ENCODE results near the gene YDJC. TPM values are rescaled to one million over a fixed set of nuclear protein-coding genes. Genes with fewer than 3 reads are reported as not detected.

YDJC gene
- total and polyA plus RNA-seq, 9 of the 15 experiments (the other 6 are each of a cell fraction or from before 2014, with no cell fraction given), result 13.5 to 871 (median 164) TPM

DNA sequence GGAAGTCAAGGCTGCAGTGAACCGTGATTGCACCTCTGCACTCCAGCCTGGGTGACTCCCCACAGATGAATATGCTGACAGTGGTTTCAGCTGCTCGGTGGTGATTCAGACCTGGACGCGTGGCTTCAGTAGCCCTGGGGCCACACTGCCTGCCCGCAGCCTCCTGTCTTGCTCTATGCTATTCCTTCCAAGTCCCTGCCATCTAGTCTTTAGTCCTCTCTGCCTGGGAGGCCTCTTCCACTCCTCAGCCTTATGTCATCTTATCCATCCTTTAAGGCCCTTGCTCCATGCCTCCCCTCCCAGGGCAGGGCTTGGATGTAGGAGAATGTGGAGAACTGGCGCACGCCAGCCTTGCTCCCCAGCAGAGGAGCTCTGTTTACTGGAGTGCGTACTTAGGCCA lies 23.0 kb downstream of the YDJC start (continued):
- TF ChIP-seq HNRNPK (IDR thresholded peaks at IDR 0.05; ENCODE audit: low read depth, low read length, poor library complexity, severe bottlenecking) (no peak), PURB (CRISPR knock-in tag; IDR thresholded peaks at IDR 0.05; ENCODE audit: low read depth) (no peak), ERF (CRISPR knock-in tag; IDR thresholded peaks at IDR 0.05) (peak; percentile 37; the same call in 1 of the 2 replicates), HEY1 (CRISPR knock-in tag; IDR thresholded peaks at IDR 0.05; ENCODE audit: borderline replicate concordance) (no peak), CREB3L1 (IDR thresholded peaks at IDR 0.05; ENCODE audit: borderline replicate concordance, low read depth) (no peak), CC2D1A (IDR thresholded peaks at IDR 0.05) (no peak), EP400 (IDR thresholded peaks at IDR 0.05) (no peak), ZBTB9 (CRISPR knock-in tag; IDR thresholded peaks at IDR 0.05) (peak; percentile 44; the same call in 1 of the 2 replicates), ZNF655 (CRISPR knock-in tag; IDR thresholded peaks at IDR 0.05) (no peak), ZNF133 (CRISPR knock-in tag; IDR thresholded peaks at IDR 0.05) (no peak), SMAD4 (CRISPR knock-in tag; conservative IDR thresholded peaks at IDR 0.05) (no peak), BDP1 (IDR thresholded peaks at IDR 0.05; ENCODE audit: insufficient read depth, insufficient read length) (no peak), THRAP3 (IDR thresholded peaks at IDR 0.05; ENCODE audit: borderline replicate concordance) (no peak)
- TF ChIP-seq, protein P1, sequence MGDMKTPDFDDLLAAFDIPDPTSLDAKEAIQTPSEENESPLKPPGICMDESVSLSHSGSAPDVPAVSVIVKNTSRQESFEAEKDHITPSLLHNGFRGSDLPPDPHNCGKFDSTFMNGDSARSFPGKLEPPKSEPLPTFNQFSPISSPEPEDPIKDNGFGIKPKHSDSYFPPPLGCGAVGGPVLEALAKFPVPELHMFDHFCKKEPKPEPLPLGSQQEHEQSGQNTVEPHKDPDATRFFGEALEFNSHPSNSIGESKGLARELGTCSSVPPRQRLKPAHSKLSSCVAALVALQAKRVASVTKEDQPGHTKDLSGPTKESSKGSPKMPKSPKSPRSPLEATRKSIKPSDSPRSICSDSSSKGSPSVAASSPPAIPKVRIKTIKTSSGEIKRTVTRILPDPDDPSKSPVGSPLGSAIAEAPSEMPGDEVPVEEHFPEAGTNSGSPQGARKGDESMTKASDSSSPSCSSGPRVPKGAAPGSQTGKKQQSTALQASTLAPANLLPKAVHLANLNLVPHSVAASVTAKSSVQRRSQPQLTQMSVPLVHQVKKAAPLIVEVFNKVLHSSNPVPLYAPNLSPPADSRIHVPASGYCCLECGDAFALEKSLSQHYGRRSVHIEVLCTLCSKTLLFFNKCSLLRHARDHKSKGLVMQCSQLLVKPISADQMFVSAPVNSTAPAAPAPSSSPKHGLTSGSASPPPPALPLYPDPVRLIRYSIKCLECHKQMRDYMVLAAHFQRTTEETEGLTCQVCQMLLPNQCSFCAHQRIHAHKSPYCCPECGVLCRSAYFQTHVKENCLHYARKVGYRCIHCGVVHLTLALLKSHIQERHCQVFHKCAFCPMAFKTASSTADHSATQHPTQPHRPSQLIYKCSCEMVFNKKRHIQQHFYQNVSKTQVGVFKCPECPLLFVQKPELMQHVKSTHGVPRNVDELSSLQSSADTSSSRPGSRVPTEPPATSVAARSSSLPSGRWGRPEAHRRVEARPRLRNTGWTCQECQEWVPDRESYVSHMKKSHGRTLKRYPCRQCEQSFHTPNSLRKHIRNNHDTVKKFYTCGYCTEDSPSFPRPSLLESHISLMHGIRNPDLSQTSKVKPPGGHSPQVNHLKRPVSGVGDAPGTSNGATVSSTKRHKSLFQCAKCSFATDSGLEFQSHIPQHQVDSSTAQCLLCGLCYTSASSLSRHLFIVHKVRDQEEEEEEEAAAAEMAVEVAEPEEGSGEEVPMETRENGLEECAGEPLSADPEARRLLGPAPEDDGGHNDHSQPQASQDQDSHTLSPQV (IDR thresholded peaks at IDR 0.05), result no peak
- TF ChIP-seq, protein P2, sequence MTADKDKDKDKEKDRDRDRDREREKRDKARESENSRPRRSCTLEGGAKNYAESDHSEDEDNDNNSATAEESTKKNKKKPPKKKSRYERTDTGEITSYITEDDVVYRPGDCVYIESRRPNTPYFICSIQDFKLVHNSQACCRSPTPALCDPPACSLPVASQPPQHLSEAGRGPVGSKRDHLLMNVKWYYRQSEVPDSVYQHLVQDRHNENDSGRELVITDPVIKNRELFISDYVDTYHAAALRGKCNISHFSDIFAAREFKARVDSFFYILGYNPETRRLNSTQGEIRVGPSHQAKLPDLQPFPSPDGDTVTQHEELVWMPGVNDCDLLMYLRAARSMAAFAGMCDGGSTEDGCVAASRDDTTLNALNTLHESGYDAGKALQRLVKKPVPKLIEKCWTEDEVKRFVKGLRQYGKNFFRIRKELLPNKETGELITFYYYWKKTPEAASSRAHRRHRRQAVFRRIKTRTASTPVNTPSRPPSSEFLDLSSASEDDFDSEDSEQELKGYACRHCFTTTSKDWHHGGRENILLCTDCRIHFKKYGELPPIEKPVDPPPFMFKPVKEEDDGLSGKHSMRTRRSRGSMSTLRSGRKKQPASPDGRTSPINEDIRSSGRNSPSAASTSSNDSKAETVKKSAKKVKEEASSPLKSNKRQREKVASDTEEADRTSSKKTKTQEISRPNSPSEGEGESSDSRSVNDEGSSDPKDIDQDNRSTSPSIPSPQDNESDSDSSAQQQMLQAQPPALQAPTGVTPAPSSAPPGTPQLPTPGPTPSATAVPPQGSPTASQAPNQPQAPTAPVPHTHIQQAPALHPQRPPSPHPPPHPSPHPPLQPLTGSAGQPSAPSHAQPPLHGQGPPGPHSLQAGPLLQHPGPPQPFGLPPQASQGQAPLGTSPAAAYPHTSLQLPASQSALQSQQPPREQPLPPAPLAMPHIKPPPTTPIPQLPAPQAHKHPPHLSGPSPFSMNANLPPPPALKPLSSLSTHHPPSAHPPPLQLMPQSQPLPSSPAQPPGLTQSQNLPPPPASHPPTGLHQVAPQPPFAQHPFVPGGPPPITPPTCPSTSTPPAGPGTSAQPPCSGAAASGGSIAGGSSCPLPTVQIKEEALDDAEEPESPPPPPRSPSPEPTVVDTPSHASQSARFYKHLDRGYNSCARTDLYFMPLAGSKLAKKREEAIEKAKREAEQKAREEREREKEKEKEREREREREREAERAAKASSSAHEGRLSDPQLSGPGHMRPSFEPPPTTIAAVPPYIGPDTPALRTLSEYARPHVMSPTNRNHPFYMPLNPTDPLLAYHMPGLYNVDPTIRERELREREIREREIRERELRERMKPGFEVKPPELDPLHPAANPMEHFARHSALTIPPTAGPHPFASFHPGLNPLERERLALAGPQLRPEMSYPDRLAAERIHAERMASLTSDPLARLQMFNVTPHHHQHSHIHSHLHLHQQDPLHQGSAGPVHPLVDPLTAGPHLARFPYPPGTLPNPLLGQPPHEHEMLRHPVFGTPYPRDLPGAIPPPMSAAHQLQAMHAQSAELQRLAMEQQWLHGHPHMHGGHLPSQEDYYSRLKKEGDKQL (CRISPR knock-in tag; IDR thresholded peaks at IDR 0.05; ENCODE audit: borderline replicate concordance), result no peak

All from K562 (cell line).